ENCODE results near the gene TTLL9. TPM values are rescaled to one million over a fixed set of nuclear protein-coding genes. Genes with fewer than 3 reads are reported as not detected.

Gene TTLL9
- total and polyA plus RNA-seq, 2 donors, result 0.20 to 0.26 TPM

DNA sequence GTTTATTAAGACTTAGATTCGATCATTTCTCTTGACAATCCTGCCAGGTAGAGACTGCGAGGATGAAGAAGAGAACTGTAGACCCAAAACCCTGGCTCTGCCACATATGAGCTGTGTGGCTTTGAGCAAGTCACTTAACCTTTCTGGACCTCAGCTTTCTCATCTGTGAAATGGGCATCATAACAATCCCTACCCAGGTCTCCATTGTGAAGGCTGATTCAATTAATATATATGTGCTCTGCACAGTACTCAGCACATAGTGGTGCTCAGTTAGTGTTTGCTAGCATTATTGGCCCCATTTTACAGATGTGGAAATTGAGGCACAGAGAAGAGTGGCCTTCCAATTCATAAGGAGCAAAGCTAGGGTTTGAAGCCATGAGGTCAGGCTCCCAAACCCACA is 105.4 kb downstream of the TTLL9 start:
- 85% methylated on average over 2 of the region's 2 CpGs for WGBS
- no peaks in the 10 kb centered on the region for H3K36me3 ChIP-seq (ENCODE audit: insufficient read depth)
- no peak for DNase-seq (ENCODE audit: extremely low spot score)
- no peak overlapping the region for H3K4me3 ChIP-seq (ENCODE audit: low read depth, low read length)
- no peak overlapping the region for H3K27ac ChIP-seq (ENCODE audit: low read depth)
- no peaks in the 10 kb centered on the region for H3K4me1 ChIP-seq (ENCODE audit: insufficient read depth)

DNA sequence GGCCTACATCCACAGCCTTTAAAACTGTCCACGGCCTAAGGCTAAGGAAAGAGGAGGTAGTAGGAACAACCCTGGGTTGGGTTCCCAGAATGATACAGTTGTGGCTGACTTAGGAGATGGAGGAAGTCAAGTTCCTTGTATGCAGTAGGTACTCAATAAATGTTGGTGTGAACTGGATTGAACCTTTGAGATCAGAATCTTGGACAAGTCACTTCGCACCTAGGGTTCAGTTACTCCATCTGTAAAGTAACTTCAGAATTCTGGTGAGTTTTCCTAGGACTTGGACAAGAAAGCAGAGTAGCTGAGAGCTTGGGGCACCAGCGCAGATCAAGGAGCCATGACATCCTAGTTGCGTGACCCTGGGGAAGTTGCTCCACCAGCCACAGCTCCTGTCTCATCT is 106.6 kb downstream of the TTLL9 start:
- DNase-seq (ENCODE audit: extremely low spot score), result no peak
- Histone ChIP-seq H3K36me3 (ENCODE audit: insufficient read depth) (no peaks in the 10 kb centered on the region), H3K4me1 (ENCODE audit: insufficient read depth) (no peaks in the 10 kb centered on the region), H3K27ac (ENCODE audit: low read depth) (no peak overlapping the region), H3K4me3 (ENCODE audit: low read depth, low read length) (no peak overlapping the region)
- WGBS, result 84% methylated on average over 4 of the region's 4 CpGs

- WGBS, result 42% methylated on average over 6 of the region's 6 CpGs
- no peak overlapping the region for H3K27ac ChIP-seq (ENCODE audit: low read depth)
- H3K4me3 ChIP-seq (ENCODE audit: low read depth, low read length), result no peak overlapping the region
- no peak for DNase-seq (ENCODE audit: extremely low spot score)
- H3K4me1 ChIP-seq (ENCODE audit: insufficient read depth), result no peaks in the 10 kb centered on the region
- H3K36me3 ChIP-seq (ENCODE audit: insufficient read depth), result no peaks in the 10 kb centered on the region
These were observed 109.4 kb downstream of the TTLL9 start for GRCh38 chr20:31979713-31980426.

- H3K4me3 ChIP-seq (ENCODE audit: low read depth, low read length), result no peak overlapping the region
- no peak overlapping the region for H3K27ac ChIP-seq (ENCODE audit: low read depth)
- no peaks in the 10 kb centered on the region for H3K4me1 ChIP-seq (ENCODE audit: insufficient read depth)
- DNase-seq (ENCODE audit: extremely low spot score), result no peak
- H3K36me3 ChIP-seq (ENCODE audit: insufficient read depth), result no peaks in the 10 kb centered on the region
- 64% methylated on average over 2 of the region's 2 CpGs for WGBS
These were observed 111.3 kb downstream of the TTLL9 start for GRCh38 chr20:31981784-31982183.

GRCh38 chr20:31984981-31985471 is 114.6 kb downstream of the TTLL9 start:
- Histone ChIP-seq H3K4me1 (ENCODE audit: insufficient read depth) (no peaks in the 10 kb centered on the region), H3K27ac (ENCODE audit: low read depth) (no peak overlapping the region), H3K36me3 (ENCODE audit: insufficient read depth) (no peaks in the 10 kb centered on the region), H3K4me3 (ENCODE audit: low read depth, low read length) (no peak overlapping the region)
- WGBS, result 23% methylated on average over 6 of the region's 6 CpGs
- DNase-seq (ENCODE audit: extremely low spot score), result no peak

DNA sequence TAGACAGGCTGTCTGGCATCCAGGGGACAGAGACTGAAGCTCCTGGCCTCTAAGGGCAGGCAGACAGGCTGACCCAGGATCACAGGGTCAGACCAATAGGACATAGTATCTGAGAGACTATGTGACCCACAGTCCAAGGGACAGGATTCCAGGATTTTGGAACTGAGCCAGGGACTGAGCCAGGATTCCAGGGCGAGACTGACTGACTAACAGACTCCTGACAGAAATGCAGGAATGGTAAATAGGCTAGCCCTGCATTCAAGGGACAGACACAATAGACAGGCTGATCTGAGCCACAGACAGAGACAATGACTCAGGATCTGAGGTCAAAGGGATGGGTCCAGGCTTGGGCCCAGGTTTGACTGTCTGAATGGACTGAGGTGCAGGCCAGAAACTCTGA is 117.3 kb downstream of the TTLL9 start:
- no peak overlapping the region for H3K4me3 ChIP-seq (ENCODE audit: low read depth, low read length)
- no peak for DNase-seq (ENCODE audit: extremely low spot score)
- H3K36me3 ChIP-seq (ENCODE audit: insufficient read depth), result no peaks in the 10 kb centered on the region
- no peak overlapping the region for H3K27ac ChIP-seq (ENCODE audit: low read depth)
- 44% methylated on average over 1 of the region's 1 CpG for WGBS
- no peaks in the 10 kb centered on the region for H3K4me1 ChIP-seq (ENCODE audit: insufficient read depth)

DNA sequence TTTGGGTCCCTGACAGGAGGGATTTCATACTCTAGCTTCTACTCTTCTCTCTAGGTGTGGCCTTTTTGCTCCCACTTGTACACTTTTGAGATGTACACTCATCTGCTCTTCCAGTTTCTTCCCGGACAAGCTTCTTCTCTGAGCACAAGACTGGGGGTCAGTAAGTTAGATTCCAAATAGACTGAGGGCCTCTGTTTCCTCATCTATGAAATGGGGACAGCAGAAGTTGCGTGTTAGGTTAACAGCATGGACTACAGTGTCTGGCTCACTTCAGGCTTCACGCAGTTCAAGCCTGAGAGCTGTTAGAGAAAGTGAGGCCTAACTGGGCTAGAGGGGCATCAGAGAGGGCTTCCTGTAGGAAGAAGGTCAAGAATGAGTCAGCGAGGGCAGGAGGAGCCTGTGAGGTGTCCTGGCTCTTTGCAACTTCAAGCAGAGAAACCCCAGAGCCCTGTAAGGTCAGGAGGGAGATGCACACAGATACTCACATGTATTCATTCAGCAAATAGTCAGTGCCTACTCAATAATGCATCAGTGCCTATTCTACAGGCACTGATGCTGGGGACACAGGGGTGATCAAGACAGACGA is 118.1 kb downstream of the TTLL9 start:
- H3K4me1 ChIP-seq (ENCODE audit: insufficient read depth), result no peaks in the 10 kb centered on the region
- H3K36me3 ChIP-seq (ENCODE audit: insufficient read depth), result no peaks in the 10 kb centered on the region
- H3K27ac ChIP-seq (ENCODE audit: low read depth), result no peak overlapping the region
- DNase-seq (ENCODE audit: extremely low spot score), result no peak
- 79% methylated on average over 5 of the region's 5 CpGs for WGBS
- H3K4me3 ChIP-seq (ENCODE audit: low read depth, low read length), result no peak overlapping the region

GRCh38 chr20:31989030-31989645 is 118.7 kb downstream of the TTLL9 start:
- WGBS, result 67% methylated on average over 8 of the region's 8 CpGs
- H3K4me3 ChIP-seq (ENCODE audit: low read depth, low read length), result no peak overlapping the region
- no peaks in the 10 kb centered on the region for H3K4me1 ChIP-seq (ENCODE audit: insufficient read depth)
- no peak for DNase-seq (ENCODE audit: extremely low spot score)
- no peaks in the 10 kb centered on the region for H3K36me3 ChIP-seq (ENCODE audit: insufficient read depth)
- H3K27ac ChIP-seq (ENCODE audit: low read depth), result no peak overlapping the region

GRCh38 chr20:31990641-31991338 is 120.4 kb downstream of the TTLL9 start:
- 55% methylated on average over 6 of the region's 6 CpGs for WGBS
- Histone ChIP-seq H3K27ac (ENCODE audit: low read depth) (no peak overlapping the region), H3K4me3 (ENCODE audit: low read depth, low read length) (no peak overlapping the region), H3K36me3 (ENCODE audit: insufficient read depth) (no peaks in the 10 kb centered on the region), H3K4me1 (ENCODE audit: insufficient read depth) (no peaks in the 10 kb centered on the region)
- no peak for DNase-seq (ENCODE audit: extremely low spot score)

GRCh38 chr20:31991339-31991705 is 120.9 kb downstream of the TTLL9 start:
- no peak for DNase-seq (ENCODE audit: extremely low spot score)
- no peaks in the 10 kb centered on the region for H3K4me1 ChIP-seq (ENCODE audit: insufficient read depth)
- WGBS, result 67% methylated on average over 1 of the region's 1 CpG

GRCh38 chr20:31992086-31992485 is 121.7 kb downstream of the TTLL9 start:
- Histone ChIP-seq H3K36me3 (ENCODE audit: insufficient read depth) (no peaks in the 10 kb centered on the region), H3K27ac (ENCODE audit: low read depth) (no peak overlapping the region), H3K4me3 (ENCODE audit: low read depth, low read length) (no peak overlapping the region), H3K4me1 (ENCODE audit: insufficient read depth) (no peaks in the 10 kb centered on the region)
- WGBS, result 77% methylated on average over 2 of the region's 2 CpGs
- DNase-seq (ENCODE audit: extremely low spot score), result no peak

More at GRCh38 chr20:31991339-31991705, 120.9 kb downstream of the TTLL9 start:
- no peak overlapping the region for H3K27ac ChIP-seq (ENCODE audit: low read depth)
- no peaks in the 10 kb centered on the region for H3K36me3 ChIP-seq (ENCODE audit: insufficient read depth)
- no peak overlapping the region for H3K4me3 ChIP-seq (ENCODE audit: low read depth, low read length)

Data from urinary bladder (tissue), 4 donors.